Fibroblast of lung (primary cell): Measurements from ENCODE around the gene EBF4. TPM values are rescaled to one million over a fixed set of nuclear protein-coding genes. Genes with fewer than 3 reads are reported as not detected.

Experiments used
- DNase-seq, 2 donors: peaks; one replicate each; pipeline versions ENCODE4 v3.0.0 to v3.0.0-alpha.2; 2010; ENCODE audit warnings: low read depth in 2 of 2
- H2AFZ ChIP-seq: 2 replicates; pipeline ENCODE4 v1.5.1; 2012; ENCODE audit warnings: low read length, control low read depth, inconsistent platforms
- H3K27ac ChIP-seq: 2 replicates; pipeline ENCODE4 v1.5.1; 2011; ENCODE audit warnings: low read length, control low read depth; ENCODE audit not compliant: insufficient read depth
- H3K27me3 ChIP-seq: 2 replicates; pipeline ENCODE4 v1.5.1; 2011; ENCODE audit warnings: mild to moderate bottlenecking, low read length; ENCODE audit not compliant: control insufficient read depth, insufficient read depth
- H3K36me3 ChIP-seq: 2 replicates; pipeline ENCODE4 v1.5.1; 2011; ENCODE audit warnings: low read length; ENCODE audit not compliant: control insufficient read depth, insufficient read depth
- H3K4me1 ChIP-seq: 2 replicates; pipeline ENCODE4 v1.5.1; 2011; ENCODE audit warnings: low read length; ENCODE audit not compliant: control insufficient read depth, insufficient read depth; ENCODE audit errors: extremely low read depth
- H3K4me2 ChIP-seq: 2 replicates; pipeline ENCODE4 v1.5.1; 2011; ENCODE audit warnings: low read length, control low read depth; ENCODE audit not compliant: insufficient read depth; ENCODE audit errors: extremely low read depth
- H3K4me3 ChIP-seq, 4 experiments: fragments of 200-600 bp in 1 of 4; sonication (generic) in 1 of 4; replicated peaks in 1 of 4; 2 replicates each; pipeline ENCODE4 v1.5.1; 2011 to 2016; ENCODE audit warnings: low read length in 4 of 4, low read depth in 3 of 4, mild to moderate bottlenecking in 3 of 4, control low read depth in 2 of 4, inconsistent platforms in 1 of 4, mixed read lengths in 1 of 4; ENCODE audit not compliant: insufficient read depth in 1 of 4; ENCODE audit errors: control extremely low read depth in 1 of 4
- H3K79me2 ChIP-seq: 2 replicates; pipeline ENCODE4 v1.5.1; 2012; ENCODE audit warnings: mild to moderate bottlenecking, low read length, inconsistent platforms; ENCODE audit not compliant: control insufficient read depth, insufficient read depth
- H3K9ac ChIP-seq: 2 replicates; pipeline ENCODE4 v1.5.1; 2011; ENCODE audit warnings: mild to moderate bottlenecking, low read length, control low read depth; ENCODE audit not compliant: insufficient read depth
- H3K9me3 ChIP-seq: 2 replicates; pipeline ENCODE4 v1.5.1; 2012; ENCODE audit warnings: low read depth, low read length; ENCODE audit not compliant: control insufficient read depth, insufficient read depth
- H4K20me1 ChIP-seq: 2 replicates; pipeline ENCODE4 v1.5.1; 2011; ENCODE audit warnings: low read length; ENCODE audit not compliant: control insufficient read depth, insufficient read depth; ENCODE audit errors: extremely low read depth
- EZH2 ChIP-seq: IDR thresholded peaks from 2 replicates; pipeline ENCODE4 v1.5.1; 2012; ENCODE audit warnings: low read length, control low read depth, mild to moderate bottlenecking; ENCODE audit errors: missing control alignments
- polyA plus RNA-seq, 2 donors: library from polyadenylated mRNA; depleted of rRNA in 1 of 2; stranded (reverse) in 1 of 2; unstranded in 1 of 2; fragments of >200 nt; gene quantifications; 2 replicates each; pipeline ENCODE4 v1.2.1, GENCODE V29; 2011 to 2012; ENCODE audit warnings: missing spikeins in 1 of 2
- total RNA-seq: library from RNA; depleted of rRNA; stranded (reverse); fragments of >200 nt; gene quantifications from 2 replicates; pipeline ENCODE4 v1.2.1, GENCODE V29; 2014
- TF ChIP-seq, protein P1 (sequence below), 2 donors: IDR thresholded peaks in 1 of 2; conservative IDR thresholded peaks in 1 of 2; 1 replicate in 1 of 2; 2 replicates in 1 of 2; pipeline ENCODE4 v1.5.1; 2011 to 2012; ENCODE audit warnings: low read length in 2 of 2, control low read depth in 1 of 2, inconsistent platforms in 1 of 2, low read depth in 1 of 2, mild to moderate bottlenecking in 1 of 2

EBF4 gene
- total and polyA plus RNA-seq, 2 donors (not counting 1 experiment from before 2014, with no cell fraction given) = 0.35 to 0.99 TPM

DNA sequence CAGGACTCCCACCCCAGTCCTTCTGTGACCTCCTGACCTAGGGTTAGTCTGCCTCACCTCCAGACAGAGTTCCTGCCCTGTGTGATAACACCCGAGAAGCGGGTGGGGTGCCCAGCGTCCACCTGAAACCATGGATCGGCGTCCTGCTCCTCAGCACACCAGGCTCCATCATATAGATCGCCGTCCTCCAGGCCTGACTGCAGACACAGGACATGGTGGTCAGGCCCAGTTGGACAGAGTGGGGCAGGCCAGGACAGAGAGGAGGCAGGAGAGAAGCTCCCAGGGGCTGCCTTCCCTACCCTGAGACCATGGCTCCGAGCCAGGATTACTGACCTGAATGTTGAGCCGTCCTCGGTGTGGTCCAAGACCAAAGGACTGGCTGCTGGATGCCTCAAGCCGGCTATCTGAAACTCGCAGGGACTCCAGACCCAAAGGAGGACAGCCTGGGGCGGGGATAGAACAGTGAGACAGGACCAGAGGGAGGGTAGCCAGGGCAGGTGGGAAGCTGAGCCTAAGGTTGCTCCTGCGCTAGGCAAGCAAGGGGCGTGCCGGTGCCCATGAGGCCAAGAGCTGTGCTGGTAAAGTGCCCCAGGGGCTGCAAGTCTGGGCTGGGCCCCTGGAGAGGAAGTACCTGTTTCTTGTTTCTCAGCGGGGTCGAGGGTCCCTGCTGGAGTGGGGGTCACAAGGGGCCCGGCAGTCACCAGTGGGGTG, 105.7 kb downstream of the EBF4 start:
- Histone ChIP-seq H3K36me3 (no peaks in the 10 kb centered on the region), H3K4me2 (no peak overlapping the region), H3K27ac (no peak overlapping the region), H2AFZ (no peak overlapping the region), H3K4me1 (peaks cover 2% of the 10 kb centered on the region), H3K27me3 (peaks cover 44% of the 10 kb centered on the region), H3K9ac (no peak overlapping the region), H3K79me2 (no peaks in the 10 kb centered on the region), H4K20me1 (no peaks in the 10 kb centered on the region), H3K9me3 (no peaks in the 10 kb centered on the region), H3K4me3 (no peak overlapping the region)
- DNase-seq = no peak
- TF ChIP-seq EZH2 = no peak
- TF ChIP-seq, protein P1, sequence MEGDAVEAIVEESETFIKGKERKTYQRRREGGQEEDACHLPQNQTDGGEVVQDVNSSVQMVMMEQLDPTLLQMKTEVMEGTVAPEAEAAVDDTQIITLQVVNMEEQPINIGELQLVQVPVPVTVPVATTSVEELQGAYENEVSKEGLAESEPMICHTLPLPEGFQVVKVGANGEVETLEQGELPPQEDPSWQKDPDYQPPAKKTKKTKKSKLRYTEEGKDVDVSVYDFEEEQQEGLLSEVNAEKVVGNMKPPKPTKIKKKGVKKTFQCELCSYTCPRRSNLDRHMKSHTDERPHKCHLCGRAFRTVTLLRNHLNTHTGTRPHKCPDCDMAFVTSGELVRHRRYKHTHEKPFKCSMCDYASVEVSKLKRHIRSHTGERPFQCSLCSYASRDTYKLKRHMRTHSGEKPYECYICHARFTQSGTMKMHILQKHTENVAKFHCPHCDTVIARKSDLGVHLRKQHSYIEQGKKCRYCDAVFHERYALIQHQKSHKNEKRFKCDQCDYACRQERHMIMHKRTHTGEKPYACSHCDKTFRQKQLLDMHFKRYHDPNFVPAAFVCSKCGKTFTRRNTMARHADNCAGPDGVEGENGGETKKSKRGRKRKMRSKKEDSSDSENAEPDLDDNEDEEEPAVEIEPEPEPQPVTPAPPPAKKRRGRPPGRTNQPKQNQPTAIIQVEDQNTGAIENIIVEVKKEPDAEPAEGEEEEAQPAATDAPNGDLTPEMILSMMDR (conservative IDR thresholded peaks at IDR 0.05 in 1 of 2, IDR thresholded peaks at IDR 0.05 in 1 of 2; ENCODE audit: low read depth in 1 of 2, low read length in 2 of 2) = no peak

DNA sequence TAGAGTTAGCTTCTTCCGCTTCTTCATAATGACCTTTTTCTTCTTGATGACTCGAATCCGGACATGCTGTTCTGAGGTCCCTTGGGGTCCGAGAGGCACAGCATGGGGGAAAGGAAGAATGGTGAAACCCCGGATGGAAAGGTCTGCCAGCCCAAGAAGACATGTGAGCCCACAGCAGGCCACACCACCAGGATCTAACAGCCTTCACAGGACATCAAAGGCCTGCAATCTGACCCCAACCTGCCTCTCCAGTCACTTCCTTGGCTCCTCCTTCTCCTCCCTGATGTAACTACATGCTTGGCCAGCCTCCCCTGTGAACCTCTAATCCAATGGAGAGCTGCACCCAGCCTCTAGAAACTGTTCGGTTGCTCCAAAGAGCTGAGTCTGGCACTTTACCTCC, 106.2 kb downstream of the EBF4 start:
- Histone ChIP-seq H3K36me3 (no peaks in the 10 kb centered on the region), H4K20me1 (no peaks in the 10 kb centered on the region), H2AFZ (no peak overlapping the region), H3K79me2 (no peaks in the 10 kb centered on the region), H3K4me3 (no peak overlapping the region), H3K9ac (no peak overlapping the region), H3K27me3 (peaks cover 43% of the 10 kb centered on the region), H3K4me1 (peaks cover 2% of the 10 kb centered on the region), H3K27ac (no peak overlapping the region), H3K4me2 (no peak overlapping the region), H3K9me3 (no peaks in the 10 kb centered on the region)
- TF ChIP-seq, protein P1 (conservative IDR thresholded peaks at IDR 0.05 in 1 of 2, IDR thresholded peaks at IDR 0.05 in 1 of 2; ENCODE audit: low read depth in 1 of 2, low read length in 2 of 2) = no peak
- no peak for DNase-seq

DNA sequence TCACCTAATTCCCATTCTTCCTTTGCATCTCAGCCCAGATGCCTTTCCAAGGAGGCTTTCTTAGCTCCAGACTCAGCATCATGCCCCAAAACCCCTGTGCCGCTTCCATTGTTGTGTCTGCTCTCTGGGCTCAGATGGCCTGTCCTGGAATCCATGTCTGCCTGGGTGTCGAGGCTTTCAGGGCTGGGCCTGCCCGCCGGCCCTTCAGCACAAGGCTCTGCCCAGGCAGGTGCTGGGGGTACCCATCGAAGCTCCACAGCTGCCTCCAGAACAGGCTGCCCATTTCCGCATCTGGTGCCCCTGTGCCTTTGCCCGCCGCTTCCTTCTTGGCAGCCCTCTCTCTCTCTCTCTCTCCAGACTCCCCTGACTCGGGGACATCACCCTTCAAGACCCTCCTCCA, 106.7 kb downstream of the EBF4 start:
- H3K4me2 ChIP-seq = no peak overlapping the region
- H3K36me3 ChIP-seq = no peaks in the 10 kb centered on the region
- no peak for DNase-seq
- no peak for TF ChIP-seq EZH2
- H3K4me1 ChIP-seq = peaks cover 2% of the 10 kb centered on the region
- H4K20me1 ChIP-seq = no peaks in the 10 kb centered on the region
- H3K9ac ChIP-seq = no peak overlapping the region
- no peak overlapping the region for H2AFZ ChIP-seq
- H3K27ac ChIP-seq = no peak overlapping the region
- H3K4me3 ChIP-seq = peak overlapping the region in 2 of 4 experiments; percentile 49
- no peaks in the 10 kb centered on the region for H3K79me2 ChIP-seq
- peaks cover 44% of the 10 kb centered on the region for H3K27me3 ChIP-seq
- no peaks in the 10 kb centered on the region for H3K9me3 ChIP-seq
